Measurements from ENCODE around the gene MERTK.

The MERTK gene

GRCh38 chr2:112075490-112076260, 177.3 kb downstream of the MERTK start:
- no peak for DNase-seq (ENCODE audit: low read depth in 2 of 2)

GRCh38 chr2:112077814-112078213, 179.4 kb downstream of the MERTK start:
- no peak for DNase-seq (ENCODE audit: low read depth in 2 of 2)
